ENCODE data around the gene AADACL4. TPM values are rescaled to one million over a fixed set of nuclear protein-coding genes. Genes with fewer than 3 reads are reported as not detected.

The AADACL4 gene
- total RNA-seq, 1 experiment from 2014 or later, result not detected

DNA sequence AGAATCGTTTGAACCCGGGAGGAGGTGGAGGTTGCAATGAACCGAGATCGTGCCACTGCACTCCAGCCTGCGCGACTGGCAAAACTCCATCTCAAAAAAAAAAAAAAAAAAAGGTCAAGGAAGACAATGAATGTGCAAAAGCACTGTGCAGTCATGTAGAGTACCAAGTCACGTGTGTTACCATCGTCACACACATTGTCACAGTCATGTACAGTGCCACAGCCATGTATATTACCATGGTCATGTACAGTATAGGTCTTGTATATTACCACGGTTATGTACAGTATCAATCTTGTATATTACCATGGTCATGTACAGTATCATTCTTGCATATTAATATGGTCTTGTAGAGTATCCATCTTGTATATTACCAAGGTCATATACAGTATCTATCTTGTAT is 38.9 kb upstream of the AADACL4 start:
- ChIA-PET POLR2A (interaction anchor here (0.7 kb wide), 1 partner anchor 152 kb away, joined by 13 read pairs; no protein-coding TSS in a partner anchor), CTCF (no interaction called here)
- no peak for ATAC-seq
- no TSS peak for BruUV-seq (replicated peaks)
- H3K36me3 ChIP-seq (ENCODE audit: control insufficient read depth, insufficient read depth, low read length), result no peaks in the 10 kb centered on the region
- no peaks in the 10 kb centered on the region for H3K27me3 ChIP-seq (ENCODE audit: control insufficient read depth, insufficient read depth, low read length)
- in situ Hi-C loops (cut with HindIII; ENCODE audit: low pct_unique_long_range_greater_than_20kb, low sequenced_read_pairs) (no loop called here), intact Hi-C loops (cut with micrococcal nuclease; ENCODE audit: unreplicated experiment) (no loop called here)
- DNase-seq (ENCODE audit: low read depth, low spot score), result no peak
- no peaks in the 10 kb centered on the region for H3K9me3 ChIP-seq (ENCODE audit: control insufficient read depth, insufficient read depth, low read depth, low read length)
- no peak overlapping the region for H3K4me3 ChIP-seq (ENCODE audit: low read depth in 2 of 2, low read length in 2 of 2)
- peaks cover 67% of the 10 kb centered on the region for H3K4me1 ChIP-seq (ENCODE audit: control insufficient read depth, insufficient read depth, low read length)
- peak overlapping the region; percentile 96 for H3K27ac ChIP-seq (ENCODE audit: low read length)
- no peak for TF ChIP-seq SIN3A (IDR thresholded peaks at IDR 0.05; ENCODE audit: borderline replicate concordance, insufficient read depth, low read depth, low read length)
- TF ChIP-seq TCF7L2 (IDR thresholded peaks at IDR 0.05; ENCODE audit: low read depth, low read length), result no peak
- TF ChIP-seq, protein P1, sequence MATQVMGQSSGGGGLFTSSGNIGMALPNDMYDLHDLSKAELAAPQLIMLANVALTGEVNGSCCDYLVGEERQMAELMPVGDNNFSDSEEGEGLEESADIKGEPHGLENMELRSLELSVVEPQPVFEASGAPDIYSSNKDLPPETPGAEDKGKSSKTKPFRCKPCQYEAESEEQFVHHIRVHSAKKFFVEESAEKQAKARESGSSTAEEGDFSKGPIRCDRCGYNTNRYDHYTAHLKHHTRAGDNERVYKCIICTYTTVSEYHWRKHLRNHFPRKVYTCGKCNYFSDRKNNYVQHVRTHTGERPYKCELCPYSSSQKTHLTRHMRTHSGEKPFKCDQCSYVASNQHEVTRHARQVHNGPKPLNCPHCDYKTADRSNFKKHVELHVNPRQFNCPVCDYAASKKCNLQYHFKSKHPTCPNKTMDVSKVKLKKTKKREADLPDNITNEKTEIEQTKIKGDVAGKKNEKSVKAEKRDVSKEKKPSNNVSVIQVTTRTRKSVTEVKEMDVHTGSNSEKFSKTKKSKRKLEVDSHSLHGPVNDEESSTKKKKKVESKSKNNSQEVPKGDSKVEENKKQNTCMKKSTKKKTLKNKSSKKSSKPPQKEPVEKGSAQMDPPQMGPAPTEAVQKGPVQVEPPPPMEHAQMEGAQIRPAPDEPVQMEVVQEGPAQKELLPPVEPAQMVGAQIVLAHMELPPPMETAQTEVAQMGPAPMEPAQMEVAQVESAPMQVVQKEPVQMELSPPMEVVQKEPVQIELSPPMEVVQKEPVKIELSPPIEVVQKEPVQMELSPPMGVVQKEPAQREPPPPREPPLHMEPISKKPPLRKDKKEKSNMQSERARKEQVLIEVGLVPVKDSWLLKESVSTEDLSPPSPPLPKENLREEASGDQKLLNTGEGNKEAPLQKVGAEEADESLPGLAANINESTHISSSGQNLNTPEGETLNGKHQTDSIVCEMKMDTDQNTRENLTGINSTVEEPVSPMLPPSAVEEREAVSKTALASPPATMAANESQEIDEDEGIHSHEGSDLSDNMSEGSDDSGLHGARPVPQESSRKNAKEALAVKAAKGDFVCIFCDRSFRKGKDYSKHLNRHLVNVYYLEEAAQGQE (IDR thresholded peaks at IDR 0.05; ENCODE audit: insufficient read depth in 1 of 2, low read depth in 2 of 2, low read length in 1 of 2), result no peak
- no peak for TF ChIP-seq POLR2AphosphoS5 (IDR thresholded peaks at IDR 0.05; ENCODE audit: low read depth, low read length)
- TF ChIP-seq, protein P2, sequence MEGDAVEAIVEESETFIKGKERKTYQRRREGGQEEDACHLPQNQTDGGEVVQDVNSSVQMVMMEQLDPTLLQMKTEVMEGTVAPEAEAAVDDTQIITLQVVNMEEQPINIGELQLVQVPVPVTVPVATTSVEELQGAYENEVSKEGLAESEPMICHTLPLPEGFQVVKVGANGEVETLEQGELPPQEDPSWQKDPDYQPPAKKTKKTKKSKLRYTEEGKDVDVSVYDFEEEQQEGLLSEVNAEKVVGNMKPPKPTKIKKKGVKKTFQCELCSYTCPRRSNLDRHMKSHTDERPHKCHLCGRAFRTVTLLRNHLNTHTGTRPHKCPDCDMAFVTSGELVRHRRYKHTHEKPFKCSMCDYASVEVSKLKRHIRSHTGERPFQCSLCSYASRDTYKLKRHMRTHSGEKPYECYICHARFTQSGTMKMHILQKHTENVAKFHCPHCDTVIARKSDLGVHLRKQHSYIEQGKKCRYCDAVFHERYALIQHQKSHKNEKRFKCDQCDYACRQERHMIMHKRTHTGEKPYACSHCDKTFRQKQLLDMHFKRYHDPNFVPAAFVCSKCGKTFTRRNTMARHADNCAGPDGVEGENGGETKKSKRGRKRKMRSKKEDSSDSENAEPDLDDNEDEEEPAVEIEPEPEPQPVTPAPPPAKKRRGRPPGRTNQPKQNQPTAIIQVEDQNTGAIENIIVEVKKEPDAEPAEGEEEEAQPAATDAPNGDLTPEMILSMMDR (IDR thresholded peaks at IDR 0.05), result no peak

DNA sequence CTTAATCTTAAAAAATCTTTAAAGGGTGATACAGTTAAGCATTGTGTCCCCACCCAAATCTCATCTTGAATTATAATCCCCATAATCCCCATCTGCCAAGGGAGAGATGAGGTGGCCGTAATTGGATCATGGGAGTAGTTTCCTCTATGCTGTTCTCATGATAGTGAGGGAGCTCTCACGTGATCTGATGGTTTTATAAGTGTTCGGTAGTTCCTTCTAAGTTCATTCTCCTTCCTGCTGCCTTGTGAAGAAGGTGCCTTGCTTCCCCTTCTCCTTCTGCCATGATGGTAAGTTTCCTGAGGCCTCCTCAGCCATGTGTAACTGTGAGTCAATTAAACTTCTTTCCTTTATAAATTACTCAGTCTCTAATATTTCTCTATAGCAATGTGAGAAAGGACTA is 36.6 kb upstream of the AADACL4 start:
- BruUV-seq (replicated peaks), result no TSS peak
- ATAC-seq (no peak), DNase-seq (ENCODE audit: low read depth, low spot score) (no peak)
- in situ Hi-C loops (cut with HindIII; ENCODE audit: low pct_unique_long_range_greater_than_20kb, low sequenced_read_pairs), result no loop called here
- TF ChIP-seq POLR2AphosphoS5 (IDR thresholded peaks at IDR 0.05; ENCODE audit: low read depth, low read length), result no peak
- TF ChIP-seq, protein P2 (IDR thresholded peaks at IDR 0.05), result no peak
- TF ChIP-seq SIN3A (IDR thresholded peaks at IDR 0.05; ENCODE audit: borderline replicate concordance, insufficient read depth, low read depth, low read length), result no peak
- TF ChIP-seq, protein P1 (IDR thresholded peaks at IDR 0.05; ENCODE audit: insufficient read depth in 1 of 2, low read depth in 2 of 2, low read length in 1 of 2), result no peak
- TF ChIP-seq TCF7L2 (IDR thresholded peaks at IDR 0.05; ENCODE audit: low read depth, low read length), result no peak
- Histone ChIP-seq H3K27me3 (ENCODE audit: control insufficient read depth, insufficient read depth, low read length) (no peaks in the 10 kb centered on the region), H3K36me3 (ENCODE audit: control insufficient read depth, insufficient read depth, low read length) (0 out of 2 replicates have a peak, but pooled peaks cover 2% of the 10 kb centered on the region), H3K9me3 (ENCODE audit: control insufficient read depth, insufficient read depth, low read depth, low read length) (no peaks in the 10 kb centered on the region), H3K4me3 (ENCODE audit: low read depth in 2 of 2, low read length in 2 of 2) (no peak overlapping the region), H3K27ac (ENCODE audit: low read length) (peak overlapping the region; percentile 67), H3K4me1 (ENCODE audit: control insufficient read depth, insufficient read depth, low read length) (peaks cover 57% of the 10 kb centered on the region)
- intact Hi-C loops (cut with micrococcal nuclease; ENCODE audit: unreplicated experiment), result no loop called here
- POLR2A ChIA-PET, result no interaction called here
- CTCF ChIA-PET, result no interaction called here

Data from Panc1 (cell line).